Neuronal stem cell (in vitro differentiated cells): ENCODE data around the gene ATXN7.

Experiments
- DNase-seq: peaks from one replicate; pipeline ENCODE4 v3.0.0-alpha.2; 2013; ENCODE audit warnings: low spot score
- H2AFZ ChIP-seq: one replicate; pipeline ENCODE4 v1.6.1; 2013; ENCODE audit warnings: mild to moderate bottlenecking, low read length, inconsistent platforms
- H2AK5ac ChIP-seq: 2 replicates; pipeline ENCODE4 v1.6.1; 2013; ENCODE audit warnings: low read depth, mild to moderate bottlenecking, inconsistent platforms, low read length, moderate library complexity, mixed read lengths
- H2BK120ac ChIP-seq: 2 replicates; pipeline ENCODE4 v1.6.1; 2013; ENCODE audit warnings: low read depth, mild to moderate bottlenecking, inconsistent platforms, low read length, moderate library complexity, mixed read lengths
- H2BK12ac ChIP-seq: one replicate; pipeline ENCODE4 v1.6.1; 2013; ENCODE audit warnings: low read length, inconsistent platforms
- H2BK15ac ChIP-seq: 2 replicates; pipeline ENCODE4 v1.6.1; 2013; ENCODE audit warnings: mild to moderate bottlenecking, low read length, inconsistent platforms, mixed read lengths
- H2BK5ac ChIP-seq: one replicate; pipeline ENCODE4 v1.6.1; 2013; ENCODE audit warnings: inconsistent platforms, mild to moderate bottlenecking, low read length, moderate library complexity
- H3K14ac ChIP-seq: one replicate; pipeline ENCODE4 v1.6.1; 2013; ENCODE audit warnings: low read length, inconsistent platforms
- H3K18ac ChIP-seq: 2 replicates; pipeline ENCODE4 v1.6.1; 2013; ENCODE audit warnings: low read length, inconsistent platforms
- H3K23ac ChIP-seq: 2 replicates; pipeline ENCODE4 v1.6.1; 2013; ENCODE audit warnings: low read depth, mild to moderate bottlenecking, mixed read lengths, low read length, inconsistent platforms; ENCODE audit not compliant: poor library complexity
- H3K27ac ChIP-seq: replicated peaks from 3 replicates; pipeline ENCODE4 v1.5.1; 2013; ENCODE audit warnings: low read length, inconsistent platforms
- H3K27me3 ChIP-seq, 3 experiments: 2 replicates each; pipeline ENCODE4 v1.6.1; 2013; ENCODE audit warnings: low read length in 3 of 3, mild to moderate bottlenecking in 2 of 3, inconsistent platforms in 1 of 3, low read depth in 1 of 3, mixed read lengths in 1 of 3, moderate library complexity in 1 of 3; ENCODE audit not compliant: control insufficient read depth in 3 of 3, insufficient read depth in 3 of 3
- H3K36me3 ChIP-seq, 2 donors: replicated peaks in 1 of 2; 2 replicates each; pipeline ENCODE4 v1.6.1; 2013; ENCODE audit warnings: low read length in 2 of 2; ENCODE audit not compliant: control insufficient read depth in 2 of 2, insufficient read depth in 2 of 2
- H3K4ac ChIP-seq: 2 replicates; pipeline ENCODE4 v1.6.1; 2013; ENCODE audit warnings: inconsistent platforms, mild to moderate bottlenecking, low read length, moderate library complexity
- H3K4me1 ChIP-seq, 2 donors: 1 replicate in 1 of 2; 2 replicates in 1 of 2; pipeline ENCODE4 v1.6.1; 2013; ENCODE audit warnings: low read length in 2 of 2, low read depth in 1 of 2; ENCODE audit not compliant: control insufficient read depth in 2 of 2, insufficient read depth in 1 of 2
- H3K4me2 ChIP-seq: one replicate; pipeline ENCODE4 v1.6.1; 2013; ENCODE audit warnings: mild to moderate bottlenecking, low read length, inconsistent platforms; ENCODE audit not compliant: insufficient read depth, poor library complexity, severe bottlenecking
- H3K4me3 ChIP-seq, 2 donors: 2 replicates each; pipeline ENCODE4 v1.5.1; 2013; ENCODE audit warnings: low read length in 2 of 2, mild to moderate bottlenecking in 2 of 2, inconsistent platforms in 1 of 2, moderate library complexity in 1 of 2
- H3K79me1 ChIP-seq: one replicate; pipeline ENCODE4 v1.6.1; 2013; ENCODE audit warnings: low read depth, mild to moderate bottlenecking, inconsistent platforms, low read length, moderate library complexity
- H3K9ac ChIP-seq: one replicate; pipeline ENCODE4 v1.6.1; 2013; ENCODE audit warnings: mild to moderate bottlenecking, low read depth, low read length, inconsistent platforms; ENCODE audit not compliant: poor library complexity
- H3K9me3 ChIP-seq, 2 donors: replicated peaks in 1 of 2; 2 replicates each; pipeline versions ENCODE3 to v1.6.1; 2013; ENCODE audit warnings: low read length in 2 of 2, mild to moderate bottlenecking in 2 of 2, inconsistent platforms in 1 of 2, low read depth in 1 of 2, mixed read lengths in 1 of 2, moderate library complexity in 1 of 2; ENCODE audit not compliant: control insufficient read depth in 2 of 2, insufficient read depth in 1 of 2
- H4K8ac ChIP-seq: one replicate; pipeline ENCODE4 v1.6.1; 2013; ENCODE audit warnings: low read depth, mild to moderate bottlenecking, inconsistent platforms, low read length, moderate library complexity
- H4K91ac ChIP-seq: one replicate; pipeline ENCODE4 v1.6.1; 2013; ENCODE audit warnings: low read length, low read depth, mild to moderate bottlenecking, inconsistent platforms; ENCODE audit not compliant: poor library complexity
- WGBS, 2 donors: extraction: QIAGEN DNeasy Blood & Tissue Kit; methylation state at CpG; one replicate each; pipeline ENCODE4 v1.1.7; 2013; ENCODE audit warnings: missing lambda C conversion rate in 2 of 2, mixed read lengths in 1 of 2; ENCODE audit not compliant: insufficient read length in 2 of 2, insufficient replicate concordance in 1 of 2; ENCODE audit errors: extremely low coverage in 2 of 2; 5-methylcytosine and 5-hydroxymethylcytosine counted together

The ATXN7 gene

DNA sequence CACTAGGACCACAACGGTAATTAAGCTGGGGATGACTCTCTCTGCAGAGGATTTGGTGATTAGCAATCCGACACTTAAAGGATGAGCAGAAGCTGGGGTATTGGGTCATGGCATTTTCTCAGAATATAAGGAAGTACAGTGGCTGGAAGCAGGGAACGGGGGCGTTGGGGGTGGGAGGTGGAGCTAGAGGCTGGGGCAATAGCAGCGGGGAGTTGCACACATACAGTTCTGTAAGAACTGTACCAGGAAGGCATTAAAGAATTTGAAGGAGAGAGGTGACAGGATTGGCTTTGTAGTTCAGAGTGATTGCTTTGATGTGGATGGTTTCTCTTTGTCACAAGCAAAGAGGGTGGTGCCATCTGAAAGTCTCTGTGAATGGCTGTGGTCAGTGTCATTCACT lies 131.4 kb downstream of the ATXN7 start:
- Histone ChIP-seq H2BK15ac (no peak overlapping the region), H3K4me1 (peaks cover 0 to 14% of the 10 kb centered on the region in 2 donors), H3K9me3 (no peaks in the 10 kb centered on the region), H3K4me3 (no peak overlapping the region), H4K91ac (no peak overlapping the region), H3K27ac (peak overlapping the region; percentile 15), H3K79me1 (peaks cover 3% of the 10 kb centered on the region), H3K14ac (no peak overlapping the region), H3K4ac (no peak overlapping the region), H2AFZ (no peak overlapping the region), H2BK5ac (no peak overlapping the region), H2BK120ac (no peak overlapping the region), H3K36me3 (peaks cover 36 to 93% of the 10 kb centered on the region in 2 donors), H3K23ac (no peak overlapping the region), H2AK5ac (no peak overlapping the region), H3K9ac (no peak overlapping the region), H2BK12ac (no peak overlapping the region), H3K18ac (no peak overlapping the region), H3K27me3 (no peaks in the 10 kb centered on the region), H4K8ac (no peak overlapping the region), H3K4me2 (no peak overlapping the region)
- no CpG with 5 or more reads among the region's 5 CpGs for WGBS, 2 donors
- no peak for DNase-seq

DNA sequence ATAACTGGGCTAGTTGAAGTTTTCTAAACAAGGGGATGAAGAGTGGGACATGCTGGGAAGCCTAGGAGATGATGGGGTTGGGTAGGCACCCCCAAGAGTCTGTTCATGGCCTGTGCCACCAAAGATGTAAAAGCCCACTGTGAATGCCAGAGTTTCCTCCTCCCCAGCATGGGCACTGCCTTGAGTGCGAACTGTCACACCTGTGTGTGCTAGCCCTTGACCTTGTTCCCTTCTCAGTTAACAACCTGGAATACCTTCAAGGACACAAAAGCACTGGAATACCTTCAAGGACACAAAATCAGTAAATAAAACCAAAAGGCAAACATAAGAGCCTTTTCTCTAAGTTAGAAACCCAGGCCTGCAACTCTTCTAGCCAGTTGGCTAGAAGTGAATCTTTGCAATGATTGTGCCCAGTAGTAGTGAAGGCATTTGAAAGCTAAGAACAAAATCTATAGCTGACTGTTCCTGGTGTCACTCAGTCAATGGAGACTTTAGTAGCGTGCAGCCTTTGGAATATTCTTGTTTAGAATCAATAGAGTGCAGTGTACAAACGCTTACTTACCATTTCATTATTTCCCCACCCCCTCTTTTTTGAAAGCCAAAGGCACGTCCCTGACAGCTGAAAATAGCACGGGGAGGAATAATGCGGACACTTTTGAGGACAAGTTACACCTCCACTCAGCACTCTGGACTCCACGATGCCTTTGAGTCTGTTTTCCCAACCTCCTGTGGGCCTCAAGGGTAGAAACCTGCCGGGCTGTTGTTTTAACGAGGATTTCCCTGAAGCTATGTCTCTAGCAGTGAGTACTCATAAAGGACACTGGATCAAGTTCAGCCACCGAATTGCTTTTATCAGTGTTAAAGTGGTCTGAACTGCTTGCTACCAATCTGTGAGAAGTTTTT lies 135.4 kb downstream of the ATXN7 start:
- no peak overlapping the region for H2BK15ac ChIP-seq
- no CpG with 5 or more reads among the region's 10 CpGs for WGBS, 2 donors
- peaks cover 0 to 10% of the 10 kb centered on the region in 2 donors for H3K4me1 ChIP-seq
- H3K9ac ChIP-seq: no peak overlapping the region
- no peak overlapping the region for H3K4me2 ChIP-seq
- H3K4me3 ChIP-seq: no peak overlapping the region
- peaks cover 3% of the 10 kb centered on the region for H3K79me1 ChIP-seq
- no peak overlapping the region for H4K8ac ChIP-seq
- no peak overlapping the region for H3K27ac ChIP-seq
- H3K9me3 ChIP-seq: no peaks in the 10 kb centered on the region
- DNase-seq: no peak
- no peak overlapping the region for H3K18ac ChIP-seq
- no peak overlapping the region for H3K23ac ChIP-seq
- no peak overlapping the region for H4K91ac ChIP-seq
- H3K14ac ChIP-seq: no peak overlapping the region
- H2AFZ ChIP-seq: no peak overlapping the region
- peaks cover 24 to 96% of the 10 kb centered on the region in 2 donors for H3K36me3 ChIP-seq
- no peak overlapping the region for H2AK5ac ChIP-seq
- H2BK120ac ChIP-seq: no peak overlapping the region
- no peak overlapping the region for H2BK5ac ChIP-seq
- no peak overlapping the region for H3K4ac ChIP-seq
- H3K27me3 ChIP-seq: no peaks in the 10 kb centered on the region
- H2BK12ac ChIP-seq: no peak overlapping the region

DNA sequence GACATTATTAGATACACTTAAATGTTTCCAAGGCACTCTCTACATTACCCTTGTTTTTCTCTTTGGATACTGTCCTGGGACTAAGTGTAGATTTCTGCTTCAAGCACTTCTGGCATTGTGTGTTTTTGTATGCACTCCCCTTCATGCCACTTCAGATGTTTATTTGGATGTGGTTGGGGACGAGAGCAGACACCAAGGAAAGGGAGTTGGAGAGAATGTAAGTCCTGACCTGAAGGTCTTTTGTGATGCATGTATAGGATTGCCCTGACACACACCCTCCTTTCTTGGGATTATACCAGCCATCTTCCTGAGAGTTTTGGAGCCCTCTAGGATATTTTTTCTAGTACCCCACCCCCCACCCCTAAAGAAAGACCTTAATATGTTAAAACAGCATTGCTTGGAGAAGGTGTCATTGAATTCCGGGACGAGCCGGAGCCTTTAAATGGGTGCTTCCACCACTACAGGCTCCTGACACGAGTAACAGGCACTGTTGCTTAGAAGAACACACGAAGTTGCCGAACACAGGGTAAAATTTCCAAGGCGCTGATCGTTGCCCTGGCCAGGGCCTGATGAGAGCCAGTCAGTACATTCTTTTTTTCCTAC lies 136.9 kb downstream of the ATXN7 start:
- H2AK5ac ChIP-seq: no peak overlapping the region
- H3K27me3 ChIP-seq: no peaks in the 10 kb centered on the region
- no peak overlapping the region for H4K91ac ChIP-seq
- H3K4ac ChIP-seq: no peak overlapping the region
- H2AFZ ChIP-seq: no peak overlapping the region
- no peak overlapping the region for H3K4me2 ChIP-seq
- peaks cover 3% of the 10 kb centered on the region for H3K79me1 ChIP-seq
- H4K8ac ChIP-seq: no peak overlapping the region
- H3K9ac ChIP-seq: no peak overlapping the region
- H3K4me1 ChIP-seq: peaks cover 0 to 2% of the 10 kb centered on the region in 2 donors
- DNase-seq: no peak
- no peak overlapping the region for H2BK12ac ChIP-seq
- H3K14ac ChIP-seq: no peak overlapping the region
- H2BK5ac ChIP-seq: no peak overlapping the region
- H3K18ac ChIP-seq: no peak overlapping the region
- H3K4me3 ChIP-seq: no peak overlapping the region
- H2BK120ac ChIP-seq: no peak overlapping the region
- no peak overlapping the region for H3K23ac ChIP-seq
- H3K27ac ChIP-seq: no peak overlapping the region
- H3K9me3 ChIP-seq: no peaks in the 10 kb centered on the region
- H3K36me3 ChIP-seq: peaks cover 29 to 98% of the 10 kb centered on the region in 2 donors
- no CpG with 5 or more reads among the region's 9 CpGs for WGBS, 2 donors
- H2BK15ac ChIP-seq: no peak overlapping the region

DNA sequence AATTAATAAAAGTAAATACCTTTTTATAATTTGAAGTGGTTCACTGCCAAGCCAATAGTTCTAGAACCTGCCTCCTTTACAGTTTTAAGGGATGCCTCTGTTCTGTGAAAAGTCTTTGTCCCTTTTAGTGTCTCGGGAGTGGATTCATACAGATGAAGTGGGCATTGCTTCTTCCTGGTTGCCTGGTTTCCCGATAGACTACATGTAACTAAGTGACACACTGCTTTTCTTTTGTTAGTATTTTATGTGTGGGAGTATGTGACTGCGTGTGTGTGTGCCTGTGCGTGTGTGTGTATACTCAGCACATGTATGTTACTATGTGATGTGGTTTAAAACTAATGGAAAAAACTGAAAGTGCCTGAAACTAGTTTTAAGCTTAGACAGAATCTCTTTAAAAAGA lies 138.6 kb downstream of the ATXN7 start:
- Histone ChIP-seq H2BK15ac (no peak overlapping the region), H3K36me3 (peaks cover 25 to 98% of the 10 kb centered on the region in 2 donors), H3K27me3 (no peaks in the 10 kb centered on the region), H3K18ac (no peak overlapping the region), H3K23ac (no peak overlapping the region), H3K4me1 (no peaks in the 10 kb centered on the region), H2AK5ac (no peak overlapping the region), H3K4me3 (no peak overlapping the region), H4K91ac (no peak overlapping the region), H2BK5ac (no peak overlapping the region), H3K27ac (no peak overlapping the region), H2AFZ (no peak overlapping the region), H3K9ac (no peak overlapping the region), H4K8ac (no peak overlapping the region), H2BK120ac (no peak overlapping the region), H3K4me2 (no peak overlapping the region), H3K4ac (no peak overlapping the region), H2BK12ac (no peak overlapping the region), H3K14ac (no peak overlapping the region), H3K9me3 (no peaks in the 10 kb centered on the region), H3K79me1 (no peaks in the 10 kb centered on the region)
- DNase-seq: no peak
- WGBS, 2 donors: no CpG with 5 or more reads among the region's 4 CpGs
